GM19193 (cell line): ENCODE data around the gene ODF4.

ENCODE experiments used
- POLR2A ChIP-seq: IDR thresholded peaks from 4 replicates; pipeline ENCODE4 v1.6.1; 2011; ENCODE audit not compliant: insufficient read depth, insufficient read length; ENCODE audit errors: extremely low read depth

Gene ODF4

GRCh38 chr17:8393470-8394231 is 54.0 kb downstream of the ODF4 start:
- no peak for TF ChIP-seq POLR2A
